Common myeloid progenitor, CD34-positive (primary cell): ENCODE results near the gene TBC1D10A.

Experiments used
- CTCF ChIA-PET: fragments of 350-600 bp; sonication (Branson Sonifier 250); formaldehyde crosslinking; loops from one replicate; lab custom pipeline; 2021; ENCODE audit warnings: antibody characterized with exemption; lab: Charles Lee
- POLR2A ChIA-PET: fragments of 350-600 bp; sonication (Branson Sonifier 250); formaldehyde crosslinking; loops from one replicate; lab custom pipeline; 2021; ENCODE audit warnings: antibody characterized with exemption; lab: Charles Lee
- DNase-seq, 3 donors: peaks; one replicate each; pipeline versions ENCODE4 v3.0.0 to v3.0.0-alpha.2; 2013
- H3K27ac ChIP-seq, 2 experiments: 1 replicate in 1 of 2; 2 replicates in 1 of 2; pipeline ENCODE4 v1.7.0; 2013; ENCODE audit warnings: inconsistent platforms in 2 of 2, low read length in 2 of 2, mild to moderate bottlenecking in 2 of 2, low read depth in 1 of 2, moderate library complexity in 1 of 2; ENCODE audit not compliant: severe bottlenecking in 2 of 2, insufficient read depth in 1 of 2, poor library complexity in 1 of 2
- H3K27me3 ChIP-seq, 5 experiments: replicated peaks in 2 of 5; 1 replicate in 3 of 5; 2 replicates in 2 of 5; pipeline versions ENCODE4 v1.6.1 to v1.7.0; 2013; ENCODE audit warnings: low read length in 4 of 5, mild to moderate bottlenecking in 2 of 5, moderate library complexity in 2 of 5, inconsistent platforms in 1 of 5; ENCODE audit not compliant: insufficient read depth in 5 of 5, control insufficient read depth in 4 of 5
- H3K36me3 ChIP-seq, 4 experiments: 1 replicate in 2 of 4; 2 replicates in 2 of 4; pipeline versions ENCODE4 v1.6.1 to v1.7.0; 2013; ENCODE audit warnings: low read length in 3 of 4, control low read depth in 1 of 4, mild to moderate bottlenecking in 1 of 4; ENCODE audit not compliant: control insufficient read depth in 4 of 4, insufficient read depth in 4 of 4
- H3K4me1 ChIP-seq, 4 experiments: 1 replicate in 3 of 4; 2 replicates in 1 of 4; pipeline versions ENCODE4 v1.6.1 to v1.7.1; 2013; ENCODE audit warnings: low read length in 3 of 4, mild to moderate bottlenecking in 3 of 4, control low read depth in 1 of 4, inconsistent platforms in 1 of 4, moderate library complexity in 1 of 4; ENCODE audit not compliant: control insufficient read depth in 4 of 4, insufficient read depth in 4 of 4; ENCODE audit errors: control extremely low read depth in 1 of 4
- H3K4me3 ChIP-seq, 7 experiments: 1 replicate in 4 of 7; 2 replicates in 3 of 7; pipeline versions ENCODE4 v1.5.1 to v1.7.0; 2013; ENCODE audit warnings: mild to moderate bottlenecking in 7 of 7, low read length in 6 of 7, moderate library complexity in 6 of 7, inconsistent platforms in 2 of 7, low read depth in 2 of 7, control low read depth in 1 of 7; ENCODE audit not compliant: insufficient read depth in 4 of 7, control insufficient read depth in 1 of 7; ENCODE audit errors: extremely low read depth in 1 of 7
- H3K9me3 ChIP-seq, 5 experiments: 1 replicate in 4 of 5; 2 replicates in 1 of 5; pipeline versions ENCODE4 v1.6.1 to v1.7.1; 2013; ENCODE audit warnings: low read length in 4 of 5, mild to moderate bottlenecking in 2 of 5, inconsistent platforms in 1 of 5, low read depth in 1 of 5, moderate library complexity in 1 of 5; ENCODE audit not compliant: control insufficient read depth in 4 of 5, insufficient read depth in 2 of 5; ENCODE audit errors: control extremely low read depth in 1 of 5
- WGBS: methylation state at CpG from one replicate; pipeline ENCODE4 v1.1.5; 2013; ENCODE audit not compliant: insufficient coverage; 5-methylcytosine and 5-hydroxymethylcytosine counted together

The TBC1D10A gene

GRCh38 chr22:30332551-30332950, 5.8 kb upstream of the TBC1D10A start:
- no peak overlapping the region for H3K27ac ChIP-seq
- no peak overlapping the region for H3K4me3 ChIP-seq
- CTCF ChIA-PET = interaction anchor here (1.2 to 2.6 kb wide), 5 partner anchors 17 to 45 kb away, joined by 3 to 9 read pairs (median 3); no protein-coding TSS in a partner anchor
- no peak for DNase-seq
- peaks cover 16 to 65% (median 49%) of the 10 kb centered on the region in 4 experiments for H3K36me3 ChIP-seq
- 96% methylated on average over 4 of the region's 5 CpGs for WGBS
- H3K9me3 ChIP-seq = no peaks in the 10 kb centered on the region
- H3K4me1 ChIP-seq = peaks cover 1 to 11% (median 3%) of the 10 kb centered on the region in 4 experiments
- no peaks in the 10 kb centered on the region for H3K27me3 ChIP-seq
- POLR2A ChIA-PET = interaction anchor here (0.5 kb wide), 1 partner anchor 144 kb away, joined by 3 read pairs; no protein-coding TSS in a partner anchor

- peaks cover 3 to 25% (median 13%) of the 10 kb centered on the region in 4 experiments for H3K36me3 ChIP-seq
- H3K4me3 ChIP-seq = no peak overlapping the region
- peaks cover 13 to 42% (median 36%) of the 10 kb centered on the region in 4 experiments for H3K4me1 ChIP-seq
- no peak overlapping the region for H3K27ac ChIP-seq
- ChIA-PET POLR2A (interaction anchor here (1.0 kb wide), 2 partner anchors 9 to 29 kb away, joined by 3 read pairs; partner anchors contain the start of genes CCDC157 and SF3A1), CTCF (interaction anchor here (0.8 to 3.5 kb wide), 10 partner anchors 14 to 62 kb away, joined by 3 to 27 read pairs (median 3); partner anchors contain the start of genes CASTOR1 and RNF215)
- 100% methylated on average over 2 of the region's 3 CpGs for WGBS
- no peak for DNase-seq
- H3K9me3 ChIP-seq = no peaks in the 10 kb centered on the region
- H3K27me3 ChIP-seq = no peaks in the 10 kb centered on the region
These were observed 1.8 kb upstream of the TBC1D10A start for GRCh38 chr22:30328466-30329049.

DNA sequence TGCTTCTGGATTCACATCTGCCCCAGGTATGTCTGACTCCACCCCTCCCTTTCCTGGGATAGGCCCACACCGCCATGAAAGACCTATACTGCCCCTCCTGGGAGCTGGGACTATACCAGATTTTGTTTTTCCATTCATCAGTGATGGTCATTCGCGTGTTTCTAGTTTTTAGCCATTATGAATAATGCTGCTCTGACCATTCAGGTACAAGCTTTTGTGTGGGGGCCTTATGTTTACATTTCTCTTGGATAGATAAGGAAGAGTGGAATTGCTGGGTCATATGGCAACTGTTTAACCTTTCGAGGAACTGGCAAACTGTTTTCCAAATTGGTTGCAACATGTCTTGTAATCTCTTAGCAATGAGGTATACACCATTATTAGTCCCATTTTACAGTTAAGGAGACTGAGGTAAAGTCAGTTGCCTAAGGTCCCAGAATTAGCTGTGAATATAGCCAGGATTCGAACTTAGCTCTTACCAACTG, 1.2 kb upstream of the TBC1D10A start:
- Histone ChIP-seq H3K36me3 (peaks cover 2 to 19% (median 9%) of the 10 kb centered on the region in 4 experiments), H3K4me1 (peaks cover 13 to 36% (median 36%) of the 10 kb centered on the region in 4 experiments), H3K9me3 (no peaks in the 10 kb centered on the region), H3K27ac (no peak overlapping the region), H3K27me3 (no peaks in the 10 kb centered on the region), H3K4me3 (no peak overlapping the region)
- CTCF ChIA-PET = interaction anchor here (1.0 to 3.5 kb wide), 8 partner anchors 13 to 62 kb away, joined by 3 to 27 read pairs (median 4); partner anchors contain the start of gene CASTOR1
- DNase-seq = no peak
- 97% methylated on average over 4 of the region's 5 CpGs for WGBS
- POLR2A ChIA-PET = interaction anchor here (1.0 to 1.2 kb wide), 3 partner anchors 9 to 37 kb away, joined by 3 to 4 read pairs (median 3); partner anchors contain the start of genes CCDC157 and SF3A1

DNA sequence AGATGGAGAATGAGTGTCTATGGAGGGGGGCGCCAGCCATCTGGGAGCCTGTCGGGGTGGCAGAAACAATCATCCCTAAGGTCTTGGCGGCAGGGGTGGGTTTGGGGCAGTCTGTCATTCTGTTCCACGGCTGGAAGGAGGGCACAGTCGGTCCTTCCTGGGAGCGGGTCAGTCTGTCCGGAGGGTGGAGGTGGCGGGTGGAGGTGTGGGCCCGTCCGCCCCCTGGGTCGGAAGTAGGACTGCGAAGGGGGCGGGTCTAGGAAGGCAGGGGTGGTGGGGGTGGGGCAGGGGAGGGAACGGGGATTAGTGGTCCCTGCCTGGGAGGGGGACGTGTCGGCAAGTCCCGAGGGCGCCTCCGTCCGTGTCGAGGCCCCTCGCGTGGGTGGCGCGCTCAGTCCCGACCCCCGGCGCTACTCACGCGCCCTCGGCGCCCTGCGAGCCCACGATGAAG, 461 bp downstream of the TBC1D10A start:
- CTCF ChIA-PET = interaction anchor here (0.7 to 4.3 kb wide), 6 partner anchors 9 to 64 kb away, joined by 3 to 34 read pairs (median 6); partner anchors contain the start of gene CASTOR1
- POLR2A ChIA-PET = interaction anchor here (1.0 to 1.2 kb wide), 2 partner anchors 22 to 35 kb away, joined by 4 read pairs; no protein-coding TSS in a partner anchor
- Histone ChIP-seq H3K36me3 (peaks cover 0 to 8% (median 6%) of the 10 kb centered on the region in 4 experiments), H3K27ac (peak overlapping the region in 1 of 2 experiments; percentile 61), H3K9me3 (no peaks in the 10 kb centered on the region), H3K27me3 (no peaks in the 10 kb centered on the region), H3K4me3 (peak overlapping the region; percentile 72 to 89 (median 75)), H3K4me1 (peaks cover 13 to 36% (median 36%) of the 10 kb centered on the region in 4 experiments)
- WGBS = 0% methylated on average over 20 of the region's 34 CpGs
- DNase-seq = no peak

DNA sequence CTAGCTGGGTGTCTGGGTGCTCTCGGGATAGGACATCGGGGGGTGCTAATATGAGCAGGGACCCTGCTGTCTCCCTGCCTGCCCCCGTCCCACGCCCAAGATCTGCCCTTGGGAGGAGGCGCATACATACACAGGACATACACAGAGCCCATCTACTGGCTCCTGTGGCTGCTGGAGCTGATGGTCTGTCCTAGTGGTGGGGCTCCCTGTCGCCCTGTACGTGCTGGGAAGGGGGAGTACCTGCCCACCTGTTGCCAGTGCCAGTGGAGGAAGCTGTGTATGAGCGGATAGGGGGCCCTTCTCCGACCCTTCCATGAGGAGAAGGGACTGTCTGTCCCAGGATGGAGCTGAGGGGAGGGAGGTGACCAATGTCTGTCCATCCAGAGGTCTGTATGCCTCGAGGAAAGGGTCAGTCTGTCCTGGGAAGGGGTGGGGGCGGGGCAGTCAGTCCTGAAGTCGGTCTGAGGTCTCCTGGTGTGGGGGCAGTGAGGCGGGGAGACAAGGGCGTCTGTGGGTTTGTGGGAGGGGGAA, 952 bp downstream of the TBC1D10A start:
- Histone ChIP-seq H3K9me3 (no peaks in the 10 kb centered on the region), H3K27ac (peak overlapping the region in 1 of 2 experiments; percentile 61), H3K27me3 (no peaks in the 10 kb centered on the region), H3K4me1 (peaks cover 13 to 36% (median 36%) of the 10 kb centered on the region in 4 experiments), H3K36me3 (peaks cover 2 to 8% (median 7%) of the 10 kb centered on the region in 4 experiments), H3K4me3 (peak overlapping the region; percentile 53 to 89 (median 75))
- ChIA-PET CTCF (interaction anchor here (1.0 to 4.3 kb wide), 3 partner anchors 21 to 64 kb away, joined by 3 to 34 read pairs (median 8); partner anchors contain the start of gene CASTOR1), POLR2A (no interaction called here)
- no peak for DNase-seq
- 39% methylated on average over 9 of the region's 14 CpGs for WGBS

DNA sequence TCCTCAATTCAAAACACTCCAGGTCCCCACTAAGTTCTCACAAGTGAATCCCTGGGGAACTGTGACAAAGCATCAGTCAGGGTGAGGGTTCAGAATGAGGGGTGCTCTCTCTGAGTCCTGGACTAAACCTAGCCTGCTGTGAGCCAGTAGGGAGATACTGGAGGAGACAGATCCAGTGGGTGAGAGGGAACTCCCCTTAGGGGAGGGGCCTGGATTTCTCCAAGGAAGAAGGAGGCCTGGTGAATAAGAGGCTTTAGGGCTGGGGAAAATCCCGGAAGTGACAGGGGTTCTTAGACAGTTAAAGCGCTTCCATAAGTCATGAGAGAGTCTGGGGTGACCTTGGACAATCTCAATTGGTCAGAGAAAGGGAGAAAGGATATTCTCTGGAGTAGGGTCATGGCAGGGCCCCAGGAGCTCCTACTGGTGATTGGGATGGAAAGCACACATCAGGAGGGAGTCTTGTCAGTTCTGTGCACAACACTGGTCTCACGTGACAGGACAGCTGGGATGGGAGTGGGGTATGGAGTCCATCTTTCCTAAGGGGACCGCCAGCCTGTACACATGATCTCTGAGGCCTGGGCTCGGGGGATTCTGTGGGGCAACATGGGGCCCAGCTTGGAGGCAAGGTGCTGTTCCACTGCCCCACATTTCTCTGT, 1.5 kb downstream of the TBC1D10A start:
- CTCF ChIA-PET = interaction anchor here (1.0 to 4.3 kb wide), 4 partner anchors 20 to 65 kb away, joined by 3 to 34 read pairs (median 6); partner anchors contain the start of gene CASTOR1
- no peak for DNase-seq

More for the DNA sequence above, 1.5 kb downstream of the TBC1D10A start:
- no peaks in the 10 kb centered on the region for H3K9me3 ChIP-seq
- POLR2A ChIA-PET = interaction anchor here (1.3 kb wide), 1 partner anchor 19 kb away, joined by 4 read pairs; no protein-coding TSS in a partner anchor
- peak overlapping the region in 5 of 7 experiments; percentile 53 to 89 (median 75) for H3K4me3 ChIP-seq
- H3K27me3 ChIP-seq = no peaks in the 10 kb centered on the region
- 96% methylated on average over 5 of the region's 5 CpGs for WGBS
- no peak overlapping the region for H3K27ac ChIP-seq
- H3K36me3 ChIP-seq = peaks cover 2 to 7% (median 5%) of the 10 kb centered on the region in 4 experiments
- peaks cover 17 to 36% (median 36%) of the 10 kb centered on the region in 4 experiments for H3K4me1 ChIP-seq
